IPS-NIHi11 (cell line): ENCODE measurements around the gene FBXO10.
A peak's percentile ranks its signal among the peaks of the same experiment; 100 is the strongest.
"Not testable (repeated sequence)": the region's sequence is repeated elsewhere in the genome, so short reads cannot be mapped to it uniquely, and the experiment has no call there.

Experiments
- DNase-seq: peaks from one replicate; pipeline ENCODE4 v3.0.0; 2012; ENCODE audit warnings: mixed read lengths, low spot score

The FBXO10 gene

GRCh38 chr9:37511016-37512010 is 64.9 kb downstream of the FBXO10 start:
- peak; percentile 76 for DNase-seq

- DNase-seq, result not testable (repeated sequence)
These were observed 66.1 kb downstream of the FBXO10 start for GRCh38 chr9:37510053-37510452.

GRCh38 chr9:37509536-37509935 is 66.6 kb downstream of the FBXO10 start:
- no peak for DNase-seq

GRCh38 chr9:37508834-37509206 is 67.4 kb downstream of the FBXO10 start:
- DNase-seq, result no peak

- no peak for DNase-seq
These were observed 67.9 kb downstream of the FBXO10 start for GRCh38 chr9:37508135-37508833.

GRCh38 chr9:37507566-37508134 is 68.5 kb downstream of the FBXO10 start:
- no peak for DNase-seq

- no peak for DNase-seq
These were observed 71.6 kb downstream of the FBXO10 start for GRCh38 chr9:37504605-37505004.

- DNase-seq, result no peak
These were observed 72.4 kb downstream of the FBXO10 start for GRCh38 chr9:37503736-37504135.

- no peak for DNase-seq
These were observed 74.1 kb downstream of the FBXO10 start for GRCh38 chr9:37501957-37502596.

GRCh38 chr9:37499297-37499696 is 76.9 kb downstream of the FBXO10 start:
- no peak for DNase-seq

- DNase-seq, result no peak
These were observed 77.7 kb downstream of the FBXO10 start for GRCh38 chr9:37498457-37498856.

GRCh38 chr9:37497320-37497719 is 78.9 kb downstream of the FBXO10 start:
- DNase-seq, result no peak

- no peak for DNase-seq
These were observed 80.2 kb downstream of the FBXO10 start for GRCh38 chr9:37496020-37496419.

- no peak for DNase-seq
These were observed 80.6 kb downstream of the FBXO10 start for GRCh38 chr9:37495571-37495970.

- DNase-seq, result no peak
These were observed 84.2 kb downstream of the FBXO10 start for GRCh38 chr9:37491939-37492338.

GRCh38 chr9:37486616-37487548 is 89.3 kb downstream of the FBXO10 start:
- no peak for DNase-seq

GRCh38 chr9:37486256-37486615 is 89.9 kb downstream of the FBXO10 start:
- DNase-seq, result no peak

- DNase-seq, result peak; percentile 99
These were observed 90.6 kb downstream of the FBXO10 start, which contains the start of gene POLR1E for GRCh38 chr9:37485389-37486255. Gene POLR1E, plus strand, starts transcription at chr9:37485948. Its CDS starts 100 bp downstream, at chr9:37486048.

- DNase-seq, result no peak
These were observed 95.4 kb downstream of the FBXO10 start for GRCh38 chr9:37480759-37481158.

- not testable (repeated sequence) for DNase-seq
These were observed 98.1 kb downstream of the FBXO10 start for GRCh38 chr9:37477987-37478619.
